ENCODE measurements around the gene TNFAIP3.

DNA sequence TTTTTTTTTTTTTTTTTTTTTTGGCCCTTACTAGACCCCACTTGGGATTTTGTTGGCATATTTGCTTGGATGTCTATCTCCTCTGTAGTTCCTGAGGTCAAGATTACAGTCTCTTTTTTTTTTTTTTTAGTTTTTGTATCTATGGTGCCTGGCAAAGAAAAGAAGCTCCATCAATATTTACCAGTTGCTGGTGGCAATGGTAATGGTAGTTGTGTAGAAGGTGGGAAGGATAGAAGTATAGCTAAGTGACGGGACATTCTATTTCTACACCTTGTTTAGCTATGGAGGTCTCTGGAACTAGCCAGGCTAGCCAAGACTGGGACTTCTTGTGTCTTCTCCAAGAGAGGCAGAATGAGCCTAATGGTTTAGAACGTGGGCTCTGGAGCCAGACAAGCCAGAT lies 42.2 kb upstream of the TNFAIP3 start:
- TF ChIP-seq CTCF (IDR thresholded peaks at IDR 0.05) (no peak), POLR2A (IDR thresholded peaks at IDR 0.05) (no peak)
